ENCODE results near the gene ZMYM5. TPM values are rescaled to one million over a fixed set of nuclear protein-coding genes. Genes with fewer than 3 reads are reported as not detected.

Gene ZMYM5
- total and polyA plus RNA-seq, 8 donors, result 4.4 to 67.4 (median 12.1) TPM

DNA sequence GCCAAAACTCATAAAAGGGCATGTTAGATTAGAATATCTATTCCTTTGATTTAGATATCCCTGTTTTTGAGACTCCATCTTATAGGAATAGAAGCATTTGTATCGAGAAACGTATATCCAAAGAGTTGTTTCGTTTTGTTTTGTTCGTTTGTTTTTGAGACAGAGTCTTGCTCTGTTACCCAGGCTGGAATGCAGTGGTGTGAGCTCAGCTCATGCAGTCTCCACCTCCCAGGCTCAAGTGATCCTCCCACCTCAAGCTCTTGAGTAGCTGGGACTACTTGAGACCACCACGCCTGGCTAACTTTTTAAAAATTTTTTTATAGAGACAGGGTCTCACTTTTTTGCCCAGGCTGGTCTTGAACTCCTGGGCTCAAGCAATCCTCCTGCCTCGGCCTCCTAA, 26.6 kb upstream of the ZMYM5 start:
- no peak overlapping the region for H3K4me3 ChIP-seq
- H3K36me3 ChIP-seq, result no peaks in the 10 kb centered on the region
- TF ChIP-seq, protein P1, sequence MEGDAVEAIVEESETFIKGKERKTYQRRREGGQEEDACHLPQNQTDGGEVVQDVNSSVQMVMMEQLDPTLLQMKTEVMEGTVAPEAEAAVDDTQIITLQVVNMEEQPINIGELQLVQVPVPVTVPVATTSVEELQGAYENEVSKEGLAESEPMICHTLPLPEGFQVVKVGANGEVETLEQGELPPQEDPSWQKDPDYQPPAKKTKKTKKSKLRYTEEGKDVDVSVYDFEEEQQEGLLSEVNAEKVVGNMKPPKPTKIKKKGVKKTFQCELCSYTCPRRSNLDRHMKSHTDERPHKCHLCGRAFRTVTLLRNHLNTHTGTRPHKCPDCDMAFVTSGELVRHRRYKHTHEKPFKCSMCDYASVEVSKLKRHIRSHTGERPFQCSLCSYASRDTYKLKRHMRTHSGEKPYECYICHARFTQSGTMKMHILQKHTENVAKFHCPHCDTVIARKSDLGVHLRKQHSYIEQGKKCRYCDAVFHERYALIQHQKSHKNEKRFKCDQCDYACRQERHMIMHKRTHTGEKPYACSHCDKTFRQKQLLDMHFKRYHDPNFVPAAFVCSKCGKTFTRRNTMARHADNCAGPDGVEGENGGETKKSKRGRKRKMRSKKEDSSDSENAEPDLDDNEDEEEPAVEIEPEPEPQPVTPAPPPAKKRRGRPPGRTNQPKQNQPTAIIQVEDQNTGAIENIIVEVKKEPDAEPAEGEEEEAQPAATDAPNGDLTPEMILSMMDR (IDR thresholded peaks at IDR 0.05), result no peak
- TF ChIP-seq POLR2AphosphoS5 (IDR thresholded peaks at IDR 0.05) (no peak), POLR2A (IDR thresholded peaks at IDR 0.05) (no peak), EP300 (IDR thresholded peaks at IDR 0.05) (no peak)
- intact Hi-C loops (cut with DNase I; ENCODE audit: low total_unique reads), result no loop called here
- no peaks in the 10 kb centered on the region for H3K27me3 ChIP-seq
- DNase-seq, result no peak
- H3K4me1 ChIP-seq, result no peaks in the 10 kb centered on the region
- 67 to 82% (median 73%) methylated on average over 6 of the region's 6 CpGs for WGBS, 5 donors
- no peaks in the 10 kb centered on the region for H3K9me3 ChIP-seq
- no peak overlapping the region for H3K27ac ChIP-seq

DNA sequence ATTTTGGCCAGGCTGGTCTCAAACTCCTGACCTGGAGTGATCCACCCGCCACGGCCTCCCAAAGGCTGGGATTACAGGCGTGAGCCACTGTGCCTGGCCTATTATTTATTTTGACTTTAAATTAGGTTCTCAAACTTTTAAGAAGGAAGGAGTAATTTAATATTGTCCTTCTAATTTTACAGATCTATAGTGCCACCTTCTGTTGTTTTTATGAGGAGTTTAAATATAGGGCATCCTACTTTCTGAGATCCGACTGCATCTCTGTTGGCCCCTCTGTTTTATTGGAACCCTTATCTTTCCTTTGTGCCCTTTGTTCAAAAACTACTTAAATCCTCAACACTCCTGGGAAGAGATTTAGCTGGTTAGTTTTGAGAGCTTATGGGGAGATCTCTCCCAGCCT, 25.4 kb upstream of the ZMYM5 start:
- no peaks in the 10 kb centered on the region for H3K9me3 ChIP-seq
- intact Hi-C loops (cut with DNase I; ENCODE audit: low total_unique reads), result no loop called here
- H3K36me3 ChIP-seq, result no peaks in the 10 kb centered on the region
- TF ChIP-seq POLR2A (IDR thresholded peaks at IDR 0.05), result no peak
- TF ChIP-seq, protein P1 (IDR thresholded peaks at IDR 0.05), result peak in 2 of 7 experiments; percentile 3 to 27
- H3K27ac ChIP-seq, result no peak overlapping the region
- H3K4me1 ChIP-seq, result no peaks in the 10 kb centered on the region
- H3K4me3 ChIP-seq, result no peak overlapping the region
- no peak for DNase-seq
- H3K27me3 ChIP-seq, result no peaks in the 10 kb centered on the region
- 16 to 32% (median 17%) methylated on average over 4 of the region's 4 CpGs for WGBS, 5 donors

DNA sequence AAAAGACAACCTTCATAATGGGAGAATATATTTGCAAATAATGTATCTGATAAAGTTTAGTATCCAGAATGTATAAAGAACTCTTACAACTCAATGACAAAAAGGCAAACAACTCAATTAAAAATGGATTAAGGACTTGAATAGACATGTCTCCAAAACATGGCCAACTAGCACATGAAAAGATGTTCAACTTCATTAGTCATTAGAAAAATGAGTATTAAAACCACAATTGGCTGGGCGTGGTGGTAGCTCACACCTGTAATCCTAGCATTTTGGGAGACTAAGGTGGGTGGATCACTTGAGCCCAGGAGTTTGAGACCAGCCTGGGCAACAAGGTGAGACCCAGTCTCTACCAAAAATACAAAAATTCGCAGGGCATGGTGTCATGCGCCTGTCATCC, 18.8 kb upstream of the ZMYM5 start:
- Histone ChIP-seq H3K4me3 (no peak overlapping the region), H3K27me3 (no peaks in the 10 kb centered on the region), H3K9me3 (no peaks in the 10 kb centered on the region), H3K27ac (no peak overlapping the region), H3K4me1 (no peaks in the 10 kb centered on the region), H3K36me3 (no peaks in the 10 kb centered on the region)
- DNase-seq, result no peak
- no peak for TF ChIP-seq EP300 (IDR thresholded peaks at IDR 0.05)
- no peak for TF ChIP-seq POLR2AphosphoS5 (IDR thresholded peaks at IDR 0.05)
- no peak for TF ChIP-seq POLR2A (IDR thresholded peaks at IDR 0.05)
- TF ChIP-seq, protein P1 (IDR thresholded peaks at IDR 0.05), result no peak
- WGBS, 5 donors, result 90 to 95% (median 94%) methylated on average over 3 of the region's 3 CpGs
- intact Hi-C loops (cut with DNase I; ENCODE audit: low total_unique reads), result no loop called here

DNA sequence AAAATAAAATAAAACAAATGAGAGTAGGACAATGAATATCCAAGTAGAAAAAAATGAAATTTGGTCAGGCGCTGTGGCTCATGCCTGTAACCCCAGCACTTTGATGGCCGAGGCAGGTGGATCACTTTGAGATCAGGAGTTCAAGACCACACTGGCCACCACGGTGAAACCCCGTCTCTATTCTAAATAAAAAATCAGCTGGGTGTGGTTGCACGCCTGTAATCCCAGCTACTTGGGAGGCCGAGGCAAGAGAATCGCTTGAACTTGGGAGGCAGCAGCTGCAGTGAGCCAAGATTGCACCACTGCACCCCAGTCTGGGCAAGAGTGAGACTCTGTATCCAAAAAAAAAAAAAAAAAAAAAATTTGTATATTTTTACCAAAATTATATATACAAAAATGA, 18.2 kb upstream of the ZMYM5 start:
- H3K4me1 ChIP-seq, result no peaks in the 10 kb centered on the region
- intact Hi-C loops (cut with DNase I; ENCODE audit: low total_unique reads), result no loop called here
- WGBS, 5 donors, result 89 to 94% (median 91%) methylated on average over 7 of the region's 7 CpGs

More for the DNA sequence above, 18.2 kb upstream of the ZMYM5 start:
- Histone ChIP-seq H3K9me3 (no peaks in the 10 kb centered on the region), H3K36me3 (no peaks in the 10 kb centered on the region), H3K27ac (no peak overlapping the region), H3K27me3 (no peaks in the 10 kb centered on the region), H3K4me3 (no peak overlapping the region)
- no peak for TF ChIP-seq POLR2A (IDR thresholded peaks at IDR 0.05)
- TF ChIP-seq POLR2AphosphoS5 (IDR thresholded peaks at IDR 0.05), result no peak
- TF ChIP-seq, protein P1 (IDR thresholded peaks at IDR 0.05), result no peak
- TF ChIP-seq EP300 (IDR thresholded peaks at IDR 0.05), result no peak
- DNase-seq, result no peak

Data from stomach (tissue), 9 donors.